Neural progenitor cell (in vitro differentiated cells): Measurements from ENCODE around the gene SPINK1. TPM values are rescaled to one million over a fixed set of nuclear protein-coding genes. Genes with fewer than 3 reads are reported as not detected.
A peak's percentile ranks its signal among the peaks of the same experiment; 100 is the strongest.
"Not testable (repeated sequence)": the region's sequence is repeated elsewhere in the genome, so short reads cannot be mapped to it uniquely, and the experiment has no call there.

ENCODE experiments used
- DNase-seq: peaks from one replicate; pipeline ENCODE4 v3.0.0-alpha.2; 2016; ENCODE audit warnings: low spot score
- H2AFZ ChIP-seq: fragments of 200-600 bp; sonication (generic); replicated peaks from 2 replicates; pipeline ENCODE4 v1.6.1; 2016; ENCODE audit warnings: antibody characterized with exemption
- H3F3A ChIP-seq: fragments of 200-600 bp; sonication (generic); 2 replicates; pipeline ENCODE4 v1.6.1; 2016; ENCODE audit warnings: antibody characterized with exemption, low read depth
- H3K27ac ChIP-seq: fragments of 200-600 bp; sonication (generic); 2 replicates; pipeline ENCODE4 v1.5.1; 2016; ENCODE audit warnings: mild to moderate bottlenecking
- H3K27me3 ChIP-seq: fragments of 200-600 bp; sonication (generic); 2 replicates; pipeline ENCODE4 v1.6.1; 2016; ENCODE audit warnings: mild to moderate bottlenecking, moderate library complexity
- H3K36me3 ChIP-seq: fragments of 200-600 bp; sonication (generic); 2 replicates; pipeline ENCODE4 v1.5.1; 2016
- H3K4me1 ChIP-seq: fragments of 200-600 bp; sonication (generic); 2 replicates; pipeline ENCODE4 v1.6.1; 2016; ENCODE audit warnings: mixed run types
- H3K4me2 ChIP-seq: fragments of 200-600 bp; sonication (generic); 2 replicates; pipeline ENCODE4 v1.6.1; 2016
- H3K4me3 ChIP-seq: fragments of 200-600 bp; sonication (generic); 2 replicates; pipeline ENCODE4 v1.5.1; 2016
- H3K79me2 ChIP-seq: fragments of 200-600 bp; sonication (generic); 2 replicates; pipeline ENCODE4 v1.6.1; 2016; ENCODE audit warnings: low read depth
- H3K9ac ChIP-seq: fragments of 200-600 bp; sonication (generic); 2 replicates; pipeline ENCODE4 v1.6.1; 2016
- H3K9me3 ChIP-seq: fragments of 200-600 bp; sonication (generic); 2 replicates; pipeline ENCODE4 v1.5.1; 2016; ENCODE audit warnings: low read depth
- H4K20me1 ChIP-seq: fragments of 200-600 bp; sonication (generic); 2 replicates; pipeline ENCODE4 v1.6.1; 2016; ENCODE audit warnings: low read depth
- H3K27ac Mint-ChIP-seq: 3 replicates; pipeline ENCODE4 v1.8.0; 2021; ENCODE audit warnings: mixed read lengths
- H3K27me3 Mint-ChIP-seq: 2 replicates; pipeline ENCODE4 v1.8.0; 2022; ENCODE audit warnings: low read depth, mild to moderate bottlenecking, inconsistent platforms, moderate library complexity, mixed read lengths; ENCODE audit not compliant: insufficient read depth
- H3K36me3 Mint-ChIP-seq: 3 replicates; pipeline ENCODE4 v1.8.0; 2021; ENCODE audit warnings: mixed read lengths
- H3K4me1 Mint-ChIP-seq: 3 replicates; pipeline ENCODE4 v1.8.0; 2021; ENCODE audit warnings: mixed read lengths
- H3K4me3 Mint-ChIP-seq: 3 replicates; pipeline ENCODE4 v1.8.0; 2021; ENCODE audit warnings: mild to moderate bottlenecking, moderate library complexity, mixed read lengths
- H3K9me3 Mint-ChIP-seq: 3 replicates; pipeline ENCODE4 v1.8.0; 2020; ENCODE audit warnings: mixed read lengths
- EZH2 ChIP-seq: fragments of 200-600 bp; sonication (generic); IDR thresholded peaks from 2 replicates; pipeline ENCODE4 v1.6.1; 2017; ENCODE audit warnings: antibody characterized with exemption, mild to moderate bottlenecking, moderate library complexity
- EZH2phosphoT487 ChIP-seq: fragments of 200-600 bp; sonication (generic); IDR thresholded peaks from 2 replicates; pipeline ENCODE4 v1.6.1; 2017; ENCODE audit warnings: antibody characterized with exemption
- total RNA-seq: library from RNA; depleted of rRNA; stranded (reverse); fragments of >200 nt; gene quantifications from 2 replicates; pipeline ENCODE4 v1.2.3, GENCODE V29; 2015; ENCODE audit warnings: low replicate concordance

SPINK1 gene
- total RNA-seq, 1 donor from 2014 or later: not detected

DNA sequence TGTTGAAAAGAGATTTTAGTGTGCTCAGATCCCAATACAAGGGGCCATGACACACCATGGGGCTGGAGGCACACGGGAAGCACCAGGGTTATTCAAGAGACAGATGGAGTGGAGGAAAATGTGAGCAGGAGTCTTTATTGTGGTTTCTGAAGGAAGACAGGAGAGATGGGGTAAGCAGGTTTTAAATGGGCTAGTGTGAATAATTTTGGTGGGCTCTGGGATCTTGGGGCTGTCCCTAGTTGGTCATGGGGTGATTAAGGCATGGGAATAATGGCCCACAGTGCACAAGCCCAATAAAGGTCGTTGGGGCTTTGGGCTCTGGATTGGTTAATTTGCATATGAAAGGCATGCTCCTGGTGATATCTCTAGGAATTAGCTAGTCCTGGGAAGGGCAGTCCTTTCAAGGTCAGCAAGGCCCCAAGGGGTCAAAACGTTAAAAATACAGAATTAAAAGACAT lies 43.5 kb upstream of the SPINK1 start:
- H3K27ac ChIP-seq: no peak overlapping the region
- H3K36me3 ChIP-seq: no peaks in the 10 kb centered on the region
- no peaks in the 10 kb centered on the region for H3K9me3 ChIP-seq
- no peak overlapping the region for H3K4me3 ChIP-seq
- H3K9me3 Mint-ChIP-seq: peaks cover 13% of the 10 kb centered on the region
- peak; percentile 10 for TF ChIP-seq EZH2phosphoT487
- TF ChIP-seq EZH2: no peak
- no peaks in the 10 kb centered on the region for H4K20me1 ChIP-seq
- H3K9ac ChIP-seq: no peak overlapping the region
- H3K79me2 ChIP-seq: no peaks in the 10 kb centered on the region
- H3K27me3 Mint-ChIP-seq: peaks cover 5% of the 10 kb centered on the region
- H3K4me1 ChIP-seq: peaks cover 20% of the 10 kb centered on the region
- H2AFZ ChIP-seq: no peak overlapping the region
- no peak overlapping the region for H3K4me3 Mint-ChIP-seq
- peaks cover 14% of the 10 kb centered on the region for H3F3A ChIP-seq
- DNase-seq: peak; percentile 67
- peaks cover 27% of the 10 kb centered on the region for H3K4me1 Mint-ChIP-seq
- peak overlapping the region; percentile 35 for H3K27ac Mint-ChIP-seq
- peaks cover 42% of the 10 kb centered on the region for H3K27me3 ChIP-seq
- H3K4me2 ChIP-seq: peak overlapping the region; percentile 53
- H3K36me3 Mint-ChIP-seq: no peaks in the 10 kb centered on the region

DNA sequence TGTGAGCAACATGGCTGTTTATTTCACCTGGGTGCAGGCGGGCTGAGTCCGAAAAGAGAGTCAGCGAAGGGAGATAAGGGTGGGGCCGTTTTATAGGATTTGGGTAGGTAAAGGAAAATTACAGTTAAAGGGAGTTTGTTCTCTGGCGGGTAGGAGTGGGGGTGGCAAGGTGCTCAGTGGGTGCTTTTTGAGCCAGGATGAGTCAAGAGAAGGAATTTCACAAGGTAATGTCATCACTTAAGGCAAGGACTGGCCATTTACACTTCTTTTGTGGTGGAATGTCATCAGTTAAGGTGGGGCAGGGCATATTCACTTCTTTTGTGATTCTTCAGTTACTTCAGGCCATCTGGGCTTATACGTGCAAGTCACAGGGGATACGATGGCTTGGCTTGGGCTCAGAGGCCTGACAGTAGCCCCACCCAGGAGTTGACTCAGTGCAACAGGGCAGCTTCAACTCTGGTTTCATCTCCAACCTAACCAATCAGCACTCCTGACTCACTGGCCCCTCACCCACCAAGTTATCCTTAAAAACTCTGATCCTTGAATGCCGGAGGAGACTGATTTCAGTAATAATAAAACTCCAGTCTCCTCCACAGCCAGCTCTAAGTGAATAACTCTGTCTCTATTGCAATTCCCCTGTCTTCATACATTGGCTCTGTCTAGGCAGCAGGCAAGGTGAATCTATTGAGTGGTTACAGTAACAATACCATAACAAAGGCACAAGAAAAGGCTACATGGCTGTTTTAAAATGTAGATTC lies 42.8 kb upstream of the SPINK1 start:
- Mint-ChIP-seq H3K9me3 (peaks cover 13% of the 10 kb centered on the region), H3K27ac (peak overlapping the region; percentile 35), H3K4me1 (peaks cover 33% of the 10 kb centered on the region)
- peaks cover 48% of the 10 kb centered on the region for H3K27me3 ChIP-seq
- peaks cover 25% of the 10 kb centered on the region for H3K4me1 ChIP-seq
- not testable (repeated sequence) for H3K4me3 Mint-ChIP-seq, H3K9me3 ChIP-seq, H3K27ac ChIP-seq, DNase-seq, H3K9ac ChIP-seq, H3K79me2 ChIP-seq, H4K20me1 ChIP-seq, H3K27me3 Mint-ChIP-seq, H2AFZ ChIP-seq, H3K36me3 ChIP-seq, H3K4me3 ChIP-seq, H3K36me3 Mint-ChIP-seq
- H3F3A ChIP-seq: peaks cover 19% of the 10 kb centered on the region
- peak overlapping the region; percentile 53 for H3K4me2 ChIP-seq

DNA sequence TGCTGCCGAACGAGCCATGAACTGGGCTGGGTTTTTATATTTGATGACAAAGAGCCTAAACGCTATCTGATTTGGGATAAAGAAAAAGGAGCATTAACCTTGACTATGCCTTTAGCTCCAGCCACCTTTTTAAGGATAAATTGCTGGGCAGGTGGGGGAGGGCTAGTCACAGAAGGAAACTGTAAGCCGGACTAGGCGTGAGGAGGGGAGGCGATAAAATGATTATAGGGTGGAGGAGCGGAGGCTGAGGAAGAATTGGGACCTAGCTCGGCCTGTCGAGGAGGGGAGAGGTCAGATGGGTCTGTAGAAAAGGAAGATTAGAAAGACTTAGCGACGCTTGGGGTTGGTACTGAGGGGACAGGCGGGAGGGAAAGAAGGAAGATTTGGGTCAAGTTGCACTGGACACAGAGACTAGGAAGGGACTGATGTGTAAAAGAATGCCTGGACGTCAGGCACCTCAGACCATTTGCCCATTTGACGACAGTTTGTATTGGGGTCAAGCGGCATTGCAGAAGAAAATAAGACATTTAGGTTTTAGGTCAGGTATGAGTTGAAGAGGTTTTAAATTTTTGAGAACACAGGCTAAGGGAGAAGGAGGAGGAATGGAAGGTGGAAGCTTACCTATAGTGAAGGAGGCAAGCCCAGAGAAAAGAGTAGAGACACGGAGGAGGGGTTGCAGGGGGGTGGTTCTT lies 41.4 kb upstream of the SPINK1 start:
- Histone ChIP-seq H3K27me3 (peaks cover 50% of the 10 kb centered on the region), H3K4me2 (peak overlapping the region; percentile 43), H3F3A (peaks cover 25% of the 10 kb centered on the region), H3K4me1 (peaks cover 36% of the 10 kb centered on the region)
- not testable (repeated sequence) for H3K79me2 ChIP-seq, H3K27ac Mint-ChIP-seq, H3K9me3 ChIP-seq, H3K36me3 Mint-ChIP-seq, H3K36me3 ChIP-seq, H3K27me3 Mint-ChIP-seq, DNase-seq, H3K9ac ChIP-seq, H3K4me3 ChIP-seq, H4K20me1 ChIP-seq, H2AFZ ChIP-seq, H3K4me3 Mint-ChIP-seq, H3K27ac ChIP-seq
- H3K4me1 Mint-ChIP-seq: peaks cover 44% of the 10 kb centered on the region
- peaks cover 13% of the 10 kb centered on the region for H3K9me3 Mint-ChIP-seq
- TF ChIP-seq EZH2phosphoT487 (peak; percentile 63), EZH2 (peak; percentile 57)

DNA sequence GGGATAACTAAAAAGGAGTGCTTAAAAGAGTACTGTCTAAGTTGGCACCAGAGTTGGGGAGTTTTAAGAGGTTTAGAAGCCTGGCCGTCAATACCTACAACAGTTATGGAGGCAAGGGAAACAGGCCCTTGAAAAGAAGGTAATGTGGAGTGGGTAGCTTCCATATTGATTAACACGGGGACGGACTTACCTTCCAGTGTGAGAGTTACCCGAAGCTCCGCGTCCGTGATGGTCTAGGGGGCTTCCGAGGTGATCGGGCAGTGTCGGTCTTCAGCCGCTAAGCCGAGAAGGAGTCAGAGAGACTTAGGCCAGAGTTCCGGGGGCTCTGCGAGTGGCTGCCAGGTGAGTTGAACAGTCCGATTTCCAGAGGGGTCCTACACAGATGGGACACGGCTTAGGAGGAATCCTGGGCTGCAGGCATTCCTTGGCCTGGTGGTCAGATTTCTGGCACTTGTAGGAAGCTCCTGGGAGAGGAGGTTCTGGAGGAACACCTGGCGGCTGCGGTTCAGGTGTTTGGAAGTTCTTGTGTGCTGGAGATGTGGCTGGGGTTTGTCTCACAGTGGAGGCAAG lies 40.6 kb upstream of the SPINK1 start:
- H3K4me1 Mint-ChIP-seq: peaks cover 44% of the 10 kb centered on the region
- H3K4me3 Mint-ChIP-seq, H2AFZ ChIP-seq, H4K20me1 ChIP-seq, H3K27ac Mint-ChIP-seq, H3K36me3 ChIP-seq, DNase-seq, H3K79me2 ChIP-seq, H3K9ac ChIP-seq, H3K4me3 ChIP-seq, H3K36me3 Mint-ChIP-seq, H3K27ac ChIP-seq, H3K9me3 ChIP-seq, H3K27me3 Mint-ChIP-seq: not testable (repeated sequence)
- H3K4me2 ChIP-seq: peak overlapping the region; percentile 22
- peaks cover 25% of the 10 kb centered on the region for H3F3A ChIP-seq
- peaks cover 36% of the 10 kb centered on the region for H3K4me1 ChIP-seq
- H3K9me3 Mint-ChIP-seq: peaks cover 13% of the 10 kb centered on the region
- peaks cover 50% of the 10 kb centered on the region for H3K27me3 ChIP-seq

DNA sequence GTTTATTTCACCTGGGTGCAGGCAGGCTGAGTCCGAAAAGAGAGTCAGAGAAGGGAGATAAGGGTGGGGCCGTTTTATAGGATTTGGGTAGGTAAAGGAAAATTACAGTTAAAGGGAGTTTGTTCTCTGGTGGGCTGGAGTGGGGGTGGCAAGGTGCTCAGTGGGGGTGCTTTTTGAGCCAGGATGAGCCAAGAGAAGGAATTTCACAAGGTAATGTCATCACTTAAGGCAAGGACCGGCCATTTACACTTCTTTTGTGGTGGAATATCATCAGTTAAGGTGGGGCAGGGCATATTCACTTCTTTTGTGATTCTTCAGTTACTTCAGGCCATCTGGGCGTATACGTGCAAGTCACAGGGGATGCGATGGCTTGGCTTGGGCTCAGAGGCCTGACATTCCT lies 38.4 kb upstream of the SPINK1 start:
- not testable (repeated sequence) for H3K36me3 ChIP-seq, H3K36me3 Mint-ChIP-seq, H3K27me3 Mint-ChIP-seq, H3K4me3 ChIP-seq, H4K20me1 ChIP-seq, H3K9me3 ChIP-seq, H3K79me2 ChIP-seq, H3K27ac Mint-ChIP-seq, H3K27ac ChIP-seq, H2AFZ ChIP-seq, H3K9ac ChIP-seq, DNase-seq, H3K4me3 Mint-ChIP-seq
- peaks cover 17% of the 10 kb centered on the region for H3F3A ChIP-seq
- peaks cover 50% of the 10 kb centered on the region for H3K27me3 ChIP-seq
- H3K4me1 Mint-ChIP-seq: peaks cover 36% of the 10 kb centered on the region
- H3K9me3 Mint-ChIP-seq: peaks cover 13% of the 10 kb centered on the region
- peaks cover 30% of the 10 kb centered on the region for H3K4me1 ChIP-seq
- H3K4me2 ChIP-seq: peak overlapping the region; percentile 39
